ENCODE results near the gene MRM3.

DNA sequence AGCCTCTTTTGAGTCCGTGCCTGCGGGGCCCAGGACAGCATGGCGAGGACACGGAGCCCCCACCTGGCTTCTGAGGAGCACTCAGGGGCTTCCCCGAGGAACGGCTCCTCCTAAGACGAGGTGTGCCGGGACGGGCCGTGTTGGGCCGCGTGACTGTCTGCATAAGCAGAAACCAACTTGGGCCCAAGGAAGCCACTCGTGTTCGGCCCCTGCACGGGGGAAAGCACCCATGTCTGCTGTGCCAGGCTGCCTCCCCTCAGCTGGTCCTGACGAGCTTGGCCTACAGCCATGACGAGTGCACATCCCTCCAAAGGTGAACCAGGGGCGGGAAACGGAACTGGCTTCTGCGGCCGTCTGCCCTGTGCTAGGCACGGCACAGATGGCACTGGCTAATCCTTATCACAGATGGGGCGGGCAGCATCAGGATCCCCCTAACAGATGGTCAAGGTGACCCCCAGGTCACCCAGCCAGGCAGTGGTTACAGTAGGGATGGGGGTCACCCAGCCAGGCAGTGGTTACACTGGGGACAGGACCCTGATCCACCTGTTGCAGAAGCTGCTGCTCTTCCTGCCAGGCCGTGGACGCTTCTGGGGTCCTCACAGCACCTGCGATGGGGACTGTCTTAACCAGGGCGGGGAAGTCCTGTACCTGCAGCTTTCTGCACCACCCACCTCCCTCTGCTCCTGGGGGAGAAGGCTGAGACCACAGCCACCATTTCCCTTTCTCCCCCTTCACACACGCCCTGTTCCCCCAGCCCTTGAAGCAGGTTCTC is 25.6 kb downstream of the MRM3 start:
- no peak for TF ChIP-seq POLR2AphosphoS5 (IDR thresholded peaks at IDR 0.05; ENCODE audit: low read depth, low read length)
- TF ChIP-seq TAF1 (IDR thresholded peaks at IDR 0.05; ENCODE audit: borderline replicate concordance, low read depth, low read length), result no peak

Measured in GM12892 (cell line).